HL-60 (cell line): ENCODE measurements around the gene P2RX2.
"Not testable (repeated sequence)": the region's sequence is repeated elsewhere in the genome, so short reads cannot be mapped to it uniquely, and the experiment has no call there.

ENCODE experiments used
- DNase-seq, 2 experiments: peaks; one replicate each; pipeline ENCODE4 v3.0.0-alpha.2; 2010 to 2020; ENCODE audit warnings: low read depth in 1 of 2, low spot score in 1 of 2
- H3K27ac ChIP-seq: fragments of 250-450 bp; sonication (Bioruptor Pico); replicated peaks from 2 replicates; pipeline ENCODE4 v1.5.1; 2020; ENCODE audit warnings: mild to moderate bottlenecking, moderate library complexity
- H3K27me3 ChIP-seq: fragments of 250-450 bp; sonication (Bioruptor Pico); 2 replicates; pipeline ENCODE4 v1.5.1; 2021; ENCODE audit warnings: mild to moderate bottlenecking, moderate library complexity; ENCODE audit not compliant: insufficient read depth, poor library complexity, severe bottlenecking
- H3K4me3 ChIP-seq: replicated peaks from 2 replicates; pipeline ENCODE4 v1.5.1; 2011; ENCODE audit warnings: mild to moderate bottlenecking, control low read depth, low read length; ENCODE audit not compliant: insufficient read depth
- CTCF ChIP-seq: IDR thresholded peaks from one replicate; pipeline ENCODE4 v1.5.1; 2011; ENCODE audit warnings: low read length, control low read depth, inconsistent platforms; ENCODE audit not compliant: insufficient read depth
- GABPA ChIP-seq: IDR thresholded peaks from 2 replicates; pipeline ENCODE4 v1.6.1; 2012; ENCODE audit warnings: low read depth
- POLR2AphosphoS5 ChIP-seq: IDR thresholded peaks from 2 replicates; pipeline ENCODE4 v1.6.1; 2012; ENCODE audit warnings: low read depth
- REST ChIP-seq: IDR thresholded peaks from 2 replicates; pipeline ENCODE4 v1.6.1; 2012; ENCODE audit warnings: low read depth; ENCODE audit not compliant: insufficient replicate concordance
- SPI1 ChIP-seq: IDR thresholded peaks from 2 replicates; pipeline ENCODE4 v1.6.1; 2012; ENCODE audit warnings: low read depth, mild to moderate bottlenecking, borderline replicate concordance

P2RX2 gene

GRCh38 chr12:132597333-132598316 is 21.0 kb upstream of the P2RX2 start:
- no peak for DNase-seq
- 0 out of 2 replicates have a peak overlapping the region, but pooled peaks have one; percentile 5 for H3K4me3 ChIP-seq
- peaks cover 28% of the 10 kb centered on the region for H3K27me3 ChIP-seq
- TF ChIP-seq CTCF: no peak
- no peak for TF ChIP-seq GABPA
- no peak for TF ChIP-seq POLR2AphosphoS5
- TF ChIP-seq SPI1: no peak
- TF ChIP-seq REST: no peak
- no peak overlapping the region for H3K27ac ChIP-seq

- not testable (repeated sequence) for H3K27ac ChIP-seq, DNase-seq, H3K4me3 ChIP-seq
- H3K27me3 ChIP-seq: peaks cover 42% of the 10 kb centered on the region
Measured at GRCh38 chr12:132599502-132599901, 19.1 kb upstream of the P2RX2 start.

GRCh38 chr12:132600048-132601032 is 18.2 kb upstream of the P2RX2 start:
- peak; percentile 32 to 51 for DNase-seq
- H3K27ac ChIP-seq: no peak overlapping the region
- peaks cover 50% of the 10 kb centered on the region for H3K27me3 ChIP-seq
- peak overlapping the region; percentile 35 for H3K4me3 ChIP-seq
- TF ChIP-seq CTCF: peak; percentile 27
- no peak for TF ChIP-seq REST
